Progenitor cell of endocrine pancreas (in vitro differentiated cells): ENCODE measurements around the gene SIPA1L3. TPM values are rescaled to one million over a fixed set of nuclear protein-coding genes. Genes with fewer than 3 reads are reported as not detected.

ENCODE experiments used
- DNase-seq: peaks from one replicate; pipeline ENCODE4 v3.0.0; 2021; ENCODE audit warnings: low spot score; ENCODE audit not compliant: unreplicated experiment
- H3K27ac Mint-ChIP-seq: 2 replicates; pipeline ENCODE4 v1.8.0; 2021; ENCODE audit warnings: mild to moderate bottlenecking, moderate library complexity, mixed read lengths
- H3K27me3 Mint-ChIP-seq: 2 replicates; pipeline ENCODE4 v1.8.0; 2021; ENCODE audit warnings: mixed read lengths
- H3K36me3 Mint-ChIP-seq: 2 replicates; pipeline ENCODE4 v1.8.0; 2022; ENCODE audit warnings: mixed read lengths; ENCODE audit not compliant: insufficient read depth
- H3K4me1 Mint-ChIP-seq: 2 replicates; pipeline ENCODE4 v1.8.0; 2021; ENCODE audit warnings: low read depth, mixed read lengths
- H3K4me3 Mint-ChIP-seq: 2 replicates; pipeline ENCODE4 v1.8.0; 2021; ENCODE audit warnings: low read depth, mild to moderate bottlenecking, moderate library complexity, mixed read lengths
- H3K9me3 Mint-ChIP-seq: 2 replicates; pipeline ENCODE4 v1.8.0; 2021; ENCODE audit warnings: low read depth, mixed read lengths
- CTCF ChIP-seq: fragments of 200-600 bp; sonication (generic); IDR thresholded peaks from one replicate; pipeline ENCODE4 v1.5.0; 2021; ENCODE audit warnings: antibody characterized with exemption, mild to moderate bottlenecking; ENCODE audit not compliant: unreplicated experiment
- total RNA-seq: library from RNA; stranded (reverse); gene quantifications from 2 replicates; pipeline ENCODE4 v1.2.1, GENCODE V29; 2021

Gene SIPA1L3
- total RNA-seq, 1 donor from 2014 or later, result 132 TPM

- TF ChIP-seq CTCF, result no peak
- peak overlapping the region; percentile 77 for H3K27ac Mint-ChIP-seq
- H3K4me3 Mint-ChIP-seq, result no peak overlapping the region
- peaks cover 14% of the 10 kb centered on the region for H3K4me1 Mint-ChIP-seq
- H3K36me3 Mint-ChIP-seq, result peaks cover 6% of the 10 kb centered on the region
- peaks cover 4% of the 10 kb centered on the region for H3K9me3 Mint-ChIP-seq
- no peak for DNase-seq
- no peaks in the 10 kb centered on the region for H3K27me3 Mint-ChIP-seq
These were observed 138.7 kb downstream of the SIPA1L3 start for GRCh38 chr19:38045554-38046253.

- peaks cover 6% of the 10 kb centered on the region for H3K36me3 Mint-ChIP-seq
- H3K4me3 Mint-ChIP-seq, result no peak overlapping the region
- no peak for TF ChIP-seq CTCF
- H3K9me3 Mint-ChIP-seq, result peaks cover 4% of the 10 kb centered on the region
- H3K4me1 Mint-ChIP-seq, result peaks cover 14% of the 10 kb centered on the region
- peak overlapping the region; percentile 77 for H3K27ac Mint-ChIP-seq
- no peaks in the 10 kb centered on the region for H3K27me3 Mint-ChIP-seq
- no peak for DNase-seq
These were observed 139.4 kb downstream of the SIPA1L3 start for GRCh38 chr19:38046254-38047048.

- Mint-ChIP-seq H3K4me3 (no peak overlapping the region), H3K27me3 (no peaks in the 10 kb centered on the region), H3K9me3 (peaks cover under 1% of the 10 kb centered on the region), H3K36me3 (peaks cover 7% of the 10 kb centered on the region), H3K27ac (no peak overlapping the region), H3K4me1 (peaks cover 14% of the 10 kb centered on the region)
- no peak for DNase-seq
- TF ChIP-seq CTCF, result no peak
These were observed 140.0 kb downstream of the SIPA1L3 start for GRCh38 chr19:38047049-38047438.

- Mint-ChIP-seq H3K4me1 (peaks cover 14% of the 10 kb centered on the region), H3K27me3 (no peaks in the 10 kb centered on the region), H3K9me3 (no peaks in the 10 kb centered on the region), H3K4me3 (no peak overlapping the region), H3K36me3 (peaks cover 7% of the 10 kb centered on the region), H3K27ac (peak overlapping the region; percentile 73)
- no peak for TF ChIP-seq CTCF
- DNase-seq, result no peak
These were observed 140.6 kb downstream of the SIPA1L3 start for GRCh38 chr19:38047641-38048040.

- H3K27ac Mint-ChIP-seq, result no peak overlapping the region
- no peak for TF ChIP-seq CTCF
- no peak for DNase-seq
- no peaks in the 10 kb centered on the region for H3K27me3 Mint-ChIP-seq
- H3K9me3 Mint-ChIP-seq, result no peaks in the 10 kb centered on the region
- H3K4me3 Mint-ChIP-seq, result no peak overlapping the region
- H3K4me1 Mint-ChIP-seq, result peaks cover 7% of the 10 kb centered on the region
- H3K36me3 Mint-ChIP-seq, result peaks cover 5% of the 10 kb centered on the region
These were observed 142.2 kb downstream of the SIPA1L3 start for GRCh38 chr19:38049105-38049649.
